NT2/D1 (cell line): ENCODE results near the gene SMAP2.

Experiments
- SUZ12 ChIP-seq: IDR thresholded peaks from 2 replicates; pipeline ENCODE4 v1.6.1; 2011; ENCODE audit not compliant: insufficient read length, insufficient read depth; ENCODE audit errors: extremely low read depth
- YY1 ChIP-seq: IDR thresholded peaks from 2 replicates; pipeline ENCODE4 v1.6.1; 2011; ENCODE audit not compliant: insufficient read length, insufficient read depth
- ZNF274 ChIP-seq: IDR thresholded peaks from 2 replicates; pipeline ENCODE4 v1.6.1; 2011; ENCODE audit warnings: mild to moderate bottlenecking, low read depth, low read length

DNA sequence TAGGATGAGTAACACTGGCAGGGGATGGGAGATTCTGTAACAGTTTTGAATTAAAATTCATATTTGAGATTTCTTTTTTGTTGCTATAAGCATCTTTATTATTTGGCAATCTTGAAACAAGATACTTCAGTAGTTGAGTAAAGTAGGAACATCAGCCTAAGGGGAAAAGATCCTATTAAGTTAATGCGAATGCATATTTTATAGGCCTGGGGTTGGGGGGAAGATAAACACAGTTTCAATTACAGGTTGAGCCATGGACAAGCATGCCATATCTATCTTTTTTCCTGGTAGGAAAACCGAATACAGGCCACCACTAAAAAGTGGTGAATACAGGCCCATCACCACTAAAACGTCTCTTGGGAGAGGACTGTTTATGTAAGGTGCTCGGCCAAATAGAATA is 32.3 kb downstream of the SMAP2 start:
- TF ChIP-seq SUZ12: no peak
- no peak for TF ChIP-seq YY1
- no peak for TF ChIP-seq ZNF274
